CD4-positive, alpha-beta T cell treated with Interleukin-6 at 100 ng/mL for 8 hours (primary cell): ENCODE data around the gene CDC42SE2.
"Not testable (repeated sequence)": the region's sequence is repeated elsewhere in the genome, so short reads cannot be mapped to it uniquely, and the experiment has no call there.

Experiments
- DNase-seq: peaks from one replicate; pipeline ENCODE4 v3.0.0-alpha.2; 2020; ENCODE audit warnings: mixed read lengths, low spot score

Gene CDC42SE2

GRCh38 chr5:131318455-131318854 is 54.6 kb downstream of the CDC42SE2 start:
- DNase-seq, result no peak

GRCh38 chr5:131321066-131321465 is 57.2 kb downstream of the CDC42SE2 start:
- DNase-seq, result no peak

GRCh38 chr5:131322926-131323325 is 59.1 kb downstream of the CDC42SE2 start:
- no peak for DNase-seq

- DNase-seq, result no peak
Observed at GRCh38 chr5:131323378-131323777, 59.5 kb downstream of the CDC42SE2 start.

GRCh38 chr5:131324303-131324702 is 60.5 kb downstream of the CDC42SE2 start:
- no peak for DNase-seq

GRCh38 chr5:131328536-131329285 is 64.9 kb downstream of the CDC42SE2 start:
- no peak for DNase-seq

- DNase-seq, result no peak
Observed at GRCh38 chr5:131329286-131329560, 65.4 kb downstream of the CDC42SE2 start.

GRCh38 chr5:131330031-131330430 is 66.2 kb downstream of the CDC42SE2 start:
- DNase-seq, result no peak

GRCh38 chr5:131335756-131336155 is 71.9 kb downstream of the CDC42SE2 start:
- not testable (repeated sequence) for DNase-seq

- DNase-seq, result not testable (repeated sequence)
Observed at GRCh38 chr5:131336801-131337200, 72.9 kb downstream of the CDC42SE2 start.

- DNase-seq, result not testable (repeated sequence)
Observed at GRCh38 chr5:131337240-131338050, 73.6 kb downstream of the CDC42SE2 start.

- no peak for DNase-seq
Observed at GRCh38 chr5:131338051-131338453, 74.2 kb downstream of the CDC42SE2 start.

- DNase-seq, result not testable (repeated sequence)
Observed at GRCh38 chr5:131344288-131344687, 80.4 kb downstream of the CDC42SE2 start.

- DNase-seq, result not testable (repeated sequence)
Observed at GRCh38 chr5:131346204-131346603, 82.4 kb downstream of the CDC42SE2 start.

GRCh38 chr5:131353991-131354390 is 90.1 kb downstream of the CDC42SE2 start:
- DNase-seq, result no peak

GRCh38 chr5:131355971-131356528 is 92.2 kb downstream of the CDC42SE2 start:
- DNase-seq, result no peak

- no peak for DNase-seq
Observed at GRCh38 chr5:131356619-131357018, 92.8 kb downstream of the CDC42SE2 start.

- DNase-seq, result peak; percentile 39
Observed at GRCh38 chr5:131357739-131358561, 94.1 kb downstream of the CDC42SE2 start.

GRCh38 chr5:131361677-131362315 is 97.9 kb downstream of the CDC42SE2 start:
- no peak for DNase-seq

- DNase-seq, result no peak
Observed at GRCh38 chr5:131363811-131364506, 100.1 kb downstream of the CDC42SE2 start.

- peak; percentile 44 for DNase-seq
Observed at GRCh38 chr5:131364507-131365050, 100.7 kb downstream of the CDC42SE2 start.
